PFSK-1 (cell line): Measurements from ENCODE around the gene NT5DC1.

Experiments used
- POLR2AphosphoS5 ChIP-seq: IDR thresholded peaks from 2 replicates; pipeline ENCODE4 v1.6.1; 2012; ENCODE audit warnings: low read depth, mild to moderate bottlenecking, control low read depth, low read length, moderate library complexity
- REST ChIP-seq, 2 experiments: IDR thresholded peaks; 2 replicates each; pipeline versions ENCODE4 v1.6.1 to v1.8.0; 2011 to 2012; ENCODE audit warnings: low read depth in 2 of 2, low read length in 2 of 2, control low read depth in 1 of 2, inconsistent platforms in 1 of 2, mild to moderate bottlenecking in 1 of 2, moderate library complexity in 1 of 2; ENCODE audit not compliant: insufficient read depth in 1 of 2

DNA sequence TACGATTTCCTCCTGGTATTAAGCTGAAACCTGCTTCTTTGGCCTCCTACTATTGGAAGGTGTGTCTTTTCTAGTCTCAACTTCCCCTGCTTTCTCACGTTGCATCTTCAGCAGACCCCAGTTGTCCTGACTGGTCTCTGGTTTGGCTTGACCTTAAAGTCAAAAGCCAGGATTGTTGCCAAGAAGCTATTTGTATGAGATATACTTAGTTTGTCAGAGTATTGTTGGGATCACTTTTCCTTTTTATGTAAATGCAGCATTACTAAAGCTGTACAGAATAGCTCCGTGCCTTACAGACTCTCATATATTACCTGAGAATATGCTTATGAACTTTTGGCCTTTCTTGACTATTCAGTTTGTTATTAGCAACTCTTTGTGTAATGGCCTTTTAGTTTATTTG lies 92.1 kb downstream of the NT5DC1 start:
- TF ChIP-seq REST (IDR thresholded peaks at IDR 0.05; ENCODE audit: insufficient read depth in 1 of 2, low read depth in 2 of 2, low read length in 2 of 2), result no peak
- TF ChIP-seq POLR2AphosphoS5, result no peak
